HEK293T (cell line): ENCODE results near the gene NHLH1.
A peak's percentile ranks its signal among the peaks of the same experiment; 100 is the strongest.

Source experiments
- CTCF ChIA-PET: fragments of 350-600 bp; formaldehyde crosslinking; extraction: SDS; loops from one replicate; lab custom pipeline; 2021; ENCODE audit warnings: antibody characterized with exemption, inconsistent platforms; lab: Yijun Ruan, JAX
- POLR2A ChIA-PET: fragments of 350-600 bp; formaldehyde crosslinking; extraction: SDS; loops from one replicate; lab custom pipeline; 2020; ENCODE audit warnings: antibody characterized with exemption, inconsistent platforms; lab: Yijun Ruan, JAX
- DNase-seq: peaks from one replicate; pipeline ENCODE4 v3.0.0; 2012; ENCODE audit warnings: mixed read lengths; ENCODE audit errors: extremely low spot score
- ARNT ChIP-seq: fragments of 450-650 bp; IDR thresholded peaks from 2 replicates; pipeline ENCODE4 v1.6.1; 2017; ENCODE audit warnings: mild to moderate bottlenecking
- BHLHE40 ChIP-seq: fragments of 450-650 bp; IDR thresholded peaks from 2 replicates; pipeline ENCODE4 v1.6.1; 2016; ENCODE audit warnings: mild to moderate bottlenecking, moderate library complexity, borderline replicate concordance
- CTBP1 ChIP-seq: fragments of 450-650 bp; IDR thresholded peaks from 2 replicates; pipeline ENCODE4 v1.6.1; 2016; ENCODE audit warnings: borderline replicate concordance
- ELF4 ChIP-seq: fragments of 450-650 bp; IDR thresholded peaks from 2 replicates; pipeline ENCODE4 v1.6.1; 2017; ENCODE audit warnings: antibody characterized with exemption
- FOXA1 ChIP-seq: fragments of 450-650 bp; IDR thresholded peaks from 2 replicates; pipeline ENCODE4 v1.6.1; 2016; ENCODE audit warnings: mild to moderate bottlenecking
- FOXK2 ChIP-seq: fragments of 450-650 bp; IDR thresholded peaks from 2 replicates; pipeline ENCODE4 v1.6.1; 2016; ENCODE audit warnings: mild to moderate bottlenecking
- FOXM1 ChIP-seq: fragments of 450-650 bp; IDR thresholded peaks from 2 replicates; pipeline ENCODE4 v1.6.1; 2017; ENCODE audit warnings: mild to moderate bottlenecking, borderline replicate concordance
- HDGF ChIP-seq: fragments of 450-650 bp; IDR thresholded peaks from 2 replicates; pipeline ENCODE4 v1.6.1; 2017; ENCODE audit warnings: antibody characterized with exemption, borderline replicate concordance
- L3MBTL2 ChIP-seq: fragments of 450-650 bp; conservative IDR thresholded peaks from 2 replicates; pipeline ENCODE4 v1.6.1; 2016; ENCODE audit warnings: mild to moderate bottlenecking
- LEF1 ChIP-seq: fragments of 450-650 bp; IDR thresholded peaks from 2 replicates; pipeline ENCODE4 v1.6.1; 2017; ENCODE audit warnings: mild to moderate bottlenecking, borderline replicate concordance
- NFRKB ChIP-seq: fragments of 450-650 bp; IDR thresholded peaks from 2 replicates; pipeline ENCODE4 v1.6.1; 2016; ENCODE audit warnings: mild to moderate bottlenecking, moderate library complexity
- PKNOX1 ChIP-seq: fragments of 450-650 bp; IDR thresholded peaks from 2 replicates; pipeline ENCODE4 v1.6.1; 2016
- SP1 ChIP-seq: fragments of 450-650 bp; IDR thresholded peaks from 2 replicates; pipeline ENCODE4 v1.6.1; 2017
- SUZ12 ChIP-seq: fragments of 450-650 bp; IDR thresholded peaks from 2 replicates; pipeline ENCODE4 v1.6.1; 2016; ENCODE audit warnings: mild to moderate bottlenecking
- TARDBP ChIP-seq: fragments of 450-650 bp; IDR thresholded peaks from 2 replicates; pipeline ENCODE4 v1.6.1; 2016
- ZNF384 ChIP-seq: fragments of 450-650 bp; IDR thresholded peaks from 2 replicates; pipeline ENCODE4 v1.6.1; 2016

Gene NHLH1

DNA sequence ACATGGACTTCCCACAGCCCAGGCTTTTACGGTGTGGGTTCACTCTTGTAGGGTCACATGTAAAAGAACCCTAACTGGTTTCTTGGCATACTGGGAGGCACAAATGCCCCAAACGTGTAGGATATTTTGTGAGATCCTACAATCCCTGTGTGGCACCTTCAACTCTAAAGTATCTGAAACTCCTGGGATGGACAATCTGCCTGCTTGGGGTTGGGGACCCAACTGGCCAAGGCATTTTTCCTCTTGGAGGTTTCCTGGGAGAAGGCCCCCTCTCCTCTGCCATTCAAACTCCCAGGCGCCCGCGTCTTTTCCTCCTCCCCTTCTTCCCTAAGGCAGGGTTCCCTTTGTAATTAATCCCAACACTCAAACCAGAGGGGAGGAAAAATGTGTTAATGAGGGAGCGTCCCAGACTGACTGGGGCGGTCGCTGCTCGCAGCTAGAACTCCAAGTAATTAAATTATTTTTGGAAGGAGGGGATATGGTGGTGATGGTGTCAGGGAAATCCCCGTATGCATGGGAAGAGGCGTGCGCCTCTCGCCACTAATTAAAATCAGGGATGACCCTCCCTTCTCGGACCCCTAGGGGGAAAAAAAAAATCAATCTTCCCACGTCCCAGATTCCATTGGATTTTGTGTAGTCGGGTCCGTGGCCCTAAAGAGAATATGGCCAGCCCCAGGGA, 32.8 kb downstream of the NHLH1 start:
- TF ChIP-seq PKNOX1: no peak
- no peak for TF ChIP-seq L3MBTL2
- no peak for TF ChIP-seq SP1
- no peak for TF ChIP-seq LEF1
- TF ChIP-seq SUZ12: no peak
- no peak for TF ChIP-seq FOXM1
- TF ChIP-seq ZNF384: no peak
- no peak for TF ChIP-seq CTBP1
- TF ChIP-seq TARDBP: no peak
- TF ChIP-seq FOXA1: no peak
- no peak for TF ChIP-seq BHLHE40
- no peak for TF ChIP-seq FOXK2
- TF ChIP-seq NFRKB: no peak
- no peak for TF ChIP-seq HDGF
- DNase-seq: no peak
- ChIA-PET CTCF (no interaction called here), POLR2A (no interaction called here)

DNA sequence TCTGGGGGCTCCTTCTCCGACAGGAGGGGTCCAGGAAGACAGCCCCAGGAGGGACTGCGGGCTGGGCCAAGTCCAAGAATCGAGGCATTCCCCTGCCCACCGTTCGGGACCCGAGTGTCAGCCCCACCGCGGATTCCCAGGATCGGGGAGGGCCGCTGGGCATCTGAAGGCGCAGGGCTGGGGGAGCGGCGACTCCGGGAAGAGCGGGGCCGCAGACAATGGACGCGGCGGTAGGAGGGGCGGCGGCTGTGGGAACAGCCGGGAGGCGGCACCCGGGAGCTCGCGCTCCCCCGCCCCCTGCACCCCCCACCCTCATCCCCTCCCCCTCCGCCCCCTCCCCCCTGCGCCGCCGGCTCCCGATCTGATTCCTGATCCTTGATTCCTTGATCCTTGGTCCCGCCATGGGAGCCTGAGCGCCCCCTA, 33.4 kb downstream of the NHLH1 start, which contains the start of gene VANGL2:
Gene VANGL2, plus strand, starts transcription at position 342 of the 423 bp plus-strand sequence. CDS start 15,274 bp downstream, outside the sequence.
- POLR2A ChIA-PET: no interaction called here
- CTCF ChIA-PET: no interaction called here
- TF ChIP-seq CTBP1 (no peak), FOXM1 (peak; percentile 70), SUZ12 (no peak), L3MBTL2 (0 out of 2 replicates have a peak, but pooled peaks have one; percentile 29), HDGF (no peak)
- peak; percentile 95 for DNase-seq

DNA sequence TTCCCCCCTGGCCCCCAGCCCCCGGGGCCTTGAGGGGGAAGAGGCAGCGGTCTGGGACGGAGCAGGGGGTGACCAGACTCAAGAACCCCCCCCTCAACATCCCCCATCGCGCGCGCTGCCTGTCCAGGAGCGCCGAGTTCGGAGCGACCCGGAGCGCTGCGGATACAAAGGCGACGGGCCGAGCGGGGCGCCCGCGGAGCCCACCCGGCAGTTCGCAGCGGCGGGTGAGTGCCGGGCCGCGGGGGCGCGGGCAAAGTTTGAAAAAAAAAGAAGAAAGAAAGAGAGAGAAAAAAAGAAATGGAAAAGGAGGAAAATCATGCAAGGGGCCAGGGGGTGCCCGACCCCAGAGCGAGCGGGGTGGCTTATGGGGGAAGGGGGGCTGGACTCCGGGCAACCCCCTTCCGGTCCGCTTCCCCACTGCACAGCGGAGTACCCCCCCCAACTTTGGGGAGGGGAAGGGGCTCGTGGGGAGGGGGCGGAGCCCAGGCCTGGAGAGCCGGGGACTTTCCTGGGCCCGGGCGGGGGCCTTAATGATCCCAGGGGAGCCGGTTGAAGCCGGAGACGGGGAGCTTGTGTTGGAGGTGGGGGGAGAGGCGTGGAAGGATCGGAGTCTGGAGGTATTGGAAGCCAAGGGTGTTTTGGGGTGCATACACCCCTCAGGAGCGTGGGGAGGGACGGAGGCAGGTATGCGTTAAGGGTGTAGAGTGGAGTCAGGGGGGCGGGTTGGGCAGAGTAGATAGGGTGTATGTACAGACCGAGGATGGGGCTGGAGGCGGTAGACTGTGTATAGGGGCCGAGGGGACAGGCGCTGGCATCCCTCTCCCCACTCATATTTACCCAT, 34.0 kb downstream of the NHLH1 start:
- TF ChIP-seq FOXA1 (no peak), SP1 (no peak), HDGF (no peak), FOXK2 (no peak), BHLHE40 (no peak), NFRKB (no peak), L3MBTL2 (no peak), CTBP1 (no peak), ZNF384 (no peak), TARDBP (no peak), FOXM1 (no peak), LEF1 (no peak), ARNT (no peak), SUZ12 (no peak), PKNOX1 (no peak), ELF4 (no peak)
- DNase-seq: peak; percentile 57
- POLR2A ChIA-PET: no interaction called here
- CTCF ChIA-PET: no interaction called here

- ChIA-PET CTCF (no interaction called here), POLR2A (no interaction called here)
- TF ChIP-seq NFRKB: no peak
- no peak for DNase-seq
Observed at GRCh38 chr1:160401487-160401805, 34.6 kb downstream of the NHLH1 start.

- no peak for TF ChIP-seq HDGF
- no peak for TF ChIP-seq FOXM1
- no peak for TF ChIP-seq CTBP1
- no peak for TF ChIP-seq BHLHE40
- TF ChIP-seq FOXK2: no peak
- TF ChIP-seq ZNF384: no peak
- TF ChIP-seq FOXA1: no peak
- TF ChIP-seq PKNOX1: no peak
- no peak for TF ChIP-seq SUZ12
- no peak for TF ChIP-seq L3MBTL2
- TF ChIP-seq NFRKB: no peak
- DNase-seq: no peak
- ChIA-PET CTCF (no interaction called here), POLR2A (no interaction called here)
Observed at GRCh38 chr1:160402001-160402795, 35.3 kb downstream of the NHLH1 start.

DNA sequence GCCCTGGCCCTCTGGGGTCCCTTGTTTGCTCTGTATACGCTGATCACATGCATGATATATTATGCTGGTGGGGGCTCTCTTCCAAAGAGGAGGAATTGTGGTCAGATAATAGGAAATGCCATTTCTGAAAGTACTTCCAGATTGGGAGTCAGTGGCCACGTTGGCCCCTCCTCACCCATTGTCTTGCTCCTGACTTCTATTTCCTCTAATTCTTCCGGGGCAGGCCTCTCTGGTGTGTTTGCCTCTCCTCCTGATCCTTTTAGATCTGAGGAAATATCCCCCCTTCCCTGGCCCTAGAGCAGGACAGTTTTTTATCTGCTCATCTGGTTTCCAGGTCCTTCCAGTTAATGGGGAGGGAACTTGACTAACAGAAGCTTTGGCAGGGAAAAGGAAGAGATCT, 36.4 kb downstream of the NHLH1 start:
- CTCF ChIA-PET: no interaction called here
- POLR2A ChIA-PET: interaction anchor here (0.9 kb wide), 1 partner anchor 27 kb away, joined by 3 read pairs; no protein-coding TSS in a partner anchor
- DNase-seq: no peak
- TF ChIP-seq FOXM1 (no peak), SP1 (no peak), PKNOX1 (no peak)
